PC-9 (cell line): Measurements from ENCODE around the gene DZIP3.

Experiments used
- CTCF ChIP-seq: fragments of 200-600 bp; sonication (generic); conservative IDR thresholded peaks from 2 replicates; pipeline ENCODE4 v1.6.1; 2017; ENCODE audit warnings: mixed run types, antibody characterized with exemption, mild to moderate bottlenecking, moderate library complexity
- EZH2 ChIP-seq: fragments of 200-600 bp; sonication (generic); IDR thresholded peaks from 2 replicates; pipeline ENCODE4 v1.8.0; 2017; ENCODE audit warnings: antibody characterized with exemption, low read depth

- TF ChIP-seq CTCF (no peak), EZH2 (no peak)
Observed at GRCh38 chr3:108589081-108589997, at the start of gene DZIP3, which contains the start of gene CIP2A.
